Measurements from ENCODE around the gene UBALD2.
"Not testable (repeated sequence)": the region's sequence is repeated elsewhere in the genome, so short reads cannot be mapped to it uniquely, and the experiment has no call there.

DNA sequence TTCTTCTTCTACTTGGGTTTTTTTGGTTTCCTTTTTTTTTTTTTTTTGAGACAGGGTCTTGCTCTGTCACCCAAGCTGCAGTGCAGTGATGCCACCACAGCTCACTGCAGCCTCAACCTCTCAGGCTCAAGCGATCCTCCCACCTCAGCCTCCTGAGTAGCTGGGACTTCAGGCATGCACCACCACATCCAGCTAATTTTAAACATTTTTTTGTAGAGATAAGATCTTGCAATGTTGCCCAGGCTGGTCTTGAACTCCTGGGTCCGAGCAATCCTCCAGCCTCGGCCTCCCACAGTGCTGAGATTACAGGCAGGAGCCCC is 39.9 kb downstream of the UBALD2 start:
- TF ChIP-seq POLR2AphosphoS5, POLR2A (IDR thresholded peaks at IDR 0.05): not testable (repeated sequence)
- TF ChIP-seq, protein P1, sequence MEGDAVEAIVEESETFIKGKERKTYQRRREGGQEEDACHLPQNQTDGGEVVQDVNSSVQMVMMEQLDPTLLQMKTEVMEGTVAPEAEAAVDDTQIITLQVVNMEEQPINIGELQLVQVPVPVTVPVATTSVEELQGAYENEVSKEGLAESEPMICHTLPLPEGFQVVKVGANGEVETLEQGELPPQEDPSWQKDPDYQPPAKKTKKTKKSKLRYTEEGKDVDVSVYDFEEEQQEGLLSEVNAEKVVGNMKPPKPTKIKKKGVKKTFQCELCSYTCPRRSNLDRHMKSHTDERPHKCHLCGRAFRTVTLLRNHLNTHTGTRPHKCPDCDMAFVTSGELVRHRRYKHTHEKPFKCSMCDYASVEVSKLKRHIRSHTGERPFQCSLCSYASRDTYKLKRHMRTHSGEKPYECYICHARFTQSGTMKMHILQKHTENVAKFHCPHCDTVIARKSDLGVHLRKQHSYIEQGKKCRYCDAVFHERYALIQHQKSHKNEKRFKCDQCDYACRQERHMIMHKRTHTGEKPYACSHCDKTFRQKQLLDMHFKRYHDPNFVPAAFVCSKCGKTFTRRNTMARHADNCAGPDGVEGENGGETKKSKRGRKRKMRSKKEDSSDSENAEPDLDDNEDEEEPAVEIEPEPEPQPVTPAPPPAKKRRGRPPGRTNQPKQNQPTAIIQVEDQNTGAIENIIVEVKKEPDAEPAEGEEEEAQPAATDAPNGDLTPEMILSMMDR (IDR thresholded peaks at IDR 0.05): not testable (repeated sequence)
